Cortex of kidney (tissue), 1 donor: ENCODE measurements around the gene OR4K1.
"Not testable (repeated sequence)": the region's sequence is repeated elsewhere in the genome, so short reads cannot be mapped to it uniquely, and the experiment has no call there.

Experiments used
- DNase-seq: peaks from one replicate; lab custom pipeline; 2025; lab: John Stamatoyannopoulos, UW

OR4K1 gene, protein sequence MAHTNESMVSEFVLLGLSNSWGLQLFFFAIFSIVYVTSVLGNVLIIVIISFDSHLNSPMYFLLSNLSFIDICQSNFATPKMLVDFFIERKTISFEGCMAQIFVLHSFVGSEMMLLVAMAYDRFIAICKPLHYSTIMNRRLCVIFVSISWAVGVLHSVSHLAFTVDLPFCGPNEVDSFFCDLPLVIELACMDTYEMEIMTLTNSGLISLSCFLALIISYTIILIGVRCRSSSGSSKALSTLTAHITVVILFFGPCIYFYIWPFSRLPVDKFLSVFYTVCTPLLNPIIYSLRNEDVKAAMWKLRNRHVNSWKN

DNA sequence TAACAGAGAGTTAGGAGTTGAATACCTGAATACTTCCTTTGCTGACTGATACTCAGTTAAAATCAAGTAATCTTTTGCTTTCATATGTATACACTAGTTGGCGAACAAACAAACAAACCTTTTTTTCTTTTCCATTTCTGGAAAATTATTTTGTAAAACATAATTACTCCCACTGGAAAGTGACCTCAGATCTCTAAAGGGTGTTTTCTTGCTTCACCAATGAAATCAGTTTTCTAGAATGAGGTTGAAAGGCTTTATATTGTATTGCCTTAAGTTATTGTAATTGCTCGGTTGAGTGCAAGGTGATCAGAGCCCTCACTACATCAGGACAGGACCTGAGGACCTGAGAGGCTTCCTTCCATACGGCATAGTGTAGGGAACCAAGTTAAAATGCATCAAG lies at the start of gene OR4K1:
TSS of gene OR4K1 (plus strand) at position 301 of the 400 bp plus-strand sequence. CDS start 4,750 bp downstream, outside the sequence.
- DNase-seq: no peak

DNA sequence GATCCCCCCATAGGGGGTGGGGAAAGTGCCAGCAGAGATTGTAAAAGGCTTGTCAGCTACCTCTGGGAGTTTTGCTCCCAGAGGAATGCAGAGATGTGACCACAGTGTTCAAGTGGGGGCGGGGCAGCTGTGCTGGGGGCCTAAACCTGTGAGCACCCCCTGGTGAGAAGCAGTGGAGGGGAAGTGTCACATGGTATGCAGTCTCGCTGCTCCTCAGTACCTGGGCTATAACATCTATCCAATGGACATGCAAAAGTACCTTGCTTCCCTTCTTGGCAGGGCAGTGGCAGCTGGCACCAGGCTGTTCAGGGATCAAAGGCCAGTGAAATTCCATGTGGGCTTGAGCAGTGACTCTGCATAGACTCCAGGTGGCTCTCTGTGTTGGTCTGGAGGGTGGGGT lies 35.4 kb upstream of the OR4K1 start:
- no peak for DNase-seq

DNA sequence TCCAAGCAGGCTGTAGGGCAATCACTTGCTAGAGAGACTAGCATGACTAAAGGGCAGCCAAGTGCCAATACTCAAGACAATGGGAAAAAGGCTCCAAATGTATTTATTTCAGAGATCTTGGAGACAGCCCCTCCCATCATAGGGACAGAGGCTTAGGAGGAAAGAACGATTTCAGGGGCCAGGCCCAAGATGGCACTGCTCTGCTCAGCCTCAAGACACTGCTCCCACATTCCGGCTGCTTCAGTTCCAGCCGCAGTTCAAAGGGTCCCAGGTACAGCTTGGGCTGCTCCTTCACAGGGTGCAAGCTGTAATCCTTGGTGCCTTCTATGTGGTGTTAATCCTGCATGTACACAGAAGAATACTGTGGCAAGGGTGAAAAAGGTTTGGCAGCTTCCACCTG lies 29.7 kb upstream of the OR4K1 start:
- DNase-seq: no peak

DNA sequence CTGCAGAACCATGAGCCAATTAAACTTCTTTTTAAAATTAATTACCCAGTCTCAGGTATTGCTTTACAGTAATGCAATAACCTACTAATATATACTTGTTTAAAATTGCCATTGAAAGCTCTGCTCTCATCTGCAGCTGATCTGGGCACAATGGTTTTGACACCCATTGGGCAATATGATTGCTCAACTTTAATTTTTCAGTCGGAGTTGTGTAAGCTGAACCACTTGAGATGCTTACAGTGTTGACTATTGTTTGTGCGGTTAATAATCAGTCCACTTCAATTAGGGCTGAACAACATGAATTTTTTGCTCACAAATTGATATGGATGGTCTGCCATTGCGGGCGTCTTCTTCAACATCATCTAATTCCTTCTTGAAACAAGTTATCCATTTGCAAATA lies 28.3 kb upstream of the OR4K1 start:
- no peak for DNase-seq

DNA sequence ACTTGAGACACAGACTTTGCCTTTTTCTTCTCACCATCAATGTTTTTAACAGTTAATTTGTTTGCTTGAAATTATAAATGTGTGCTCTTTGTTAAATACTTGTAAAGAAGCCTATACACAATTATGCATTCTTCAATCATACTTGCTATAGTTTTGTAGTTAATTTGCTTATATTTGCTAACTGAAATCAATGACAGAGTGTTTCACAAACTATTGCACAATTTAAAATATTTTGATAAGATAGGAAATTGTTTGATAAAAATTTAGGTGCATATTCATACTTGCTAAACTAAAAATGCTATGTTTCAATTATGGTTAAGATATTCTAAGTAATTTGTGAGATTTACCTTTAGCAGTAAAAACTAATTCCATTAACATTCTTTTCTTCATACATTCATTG lies 24.1 kb upstream of the OR4K1 start:
- no peak for DNase-seq

DNA sequence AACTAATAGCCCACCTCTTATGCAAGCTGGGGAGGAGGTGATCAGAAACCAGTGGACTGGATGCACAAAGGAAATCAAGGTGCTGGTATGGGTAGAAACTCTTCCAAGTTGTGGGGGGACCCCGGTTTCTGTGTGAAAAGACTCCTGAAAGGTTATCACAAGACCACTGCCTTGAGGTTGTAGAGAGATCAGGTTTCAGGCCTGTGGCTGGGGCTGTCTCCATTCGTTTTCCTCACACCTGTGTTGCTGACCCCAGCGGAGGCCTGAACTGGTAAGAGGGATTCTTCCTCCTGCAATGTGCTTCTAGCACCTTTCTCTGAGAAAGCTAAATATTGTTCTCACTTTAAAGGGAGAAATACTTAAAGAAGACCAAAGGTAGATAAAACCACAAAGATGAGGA lies 19.6 kb upstream of the OR4K1 start:
- no peak for DNase-seq

DNA sequence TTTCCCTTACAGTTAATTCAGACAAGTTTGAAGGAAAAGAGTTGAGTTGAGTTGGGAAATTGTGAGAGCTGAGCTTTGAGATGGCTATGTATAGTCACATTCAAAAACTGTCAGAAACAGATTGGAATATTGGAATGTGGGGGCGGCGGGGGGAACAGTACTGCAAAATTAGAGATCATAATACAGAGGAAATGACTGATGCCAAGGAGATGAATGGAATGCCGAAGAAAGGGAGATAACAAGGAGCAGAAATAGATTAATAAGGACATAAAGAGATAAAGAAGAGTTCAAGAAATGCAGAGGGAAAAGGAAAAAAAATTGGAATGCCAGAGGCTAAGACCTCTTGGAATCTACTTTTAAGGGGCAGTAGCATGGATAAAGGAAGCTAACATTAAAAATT lies 13.5 kb upstream of the OR4K1 start:
- DNase-seq: no peak

DNA sequence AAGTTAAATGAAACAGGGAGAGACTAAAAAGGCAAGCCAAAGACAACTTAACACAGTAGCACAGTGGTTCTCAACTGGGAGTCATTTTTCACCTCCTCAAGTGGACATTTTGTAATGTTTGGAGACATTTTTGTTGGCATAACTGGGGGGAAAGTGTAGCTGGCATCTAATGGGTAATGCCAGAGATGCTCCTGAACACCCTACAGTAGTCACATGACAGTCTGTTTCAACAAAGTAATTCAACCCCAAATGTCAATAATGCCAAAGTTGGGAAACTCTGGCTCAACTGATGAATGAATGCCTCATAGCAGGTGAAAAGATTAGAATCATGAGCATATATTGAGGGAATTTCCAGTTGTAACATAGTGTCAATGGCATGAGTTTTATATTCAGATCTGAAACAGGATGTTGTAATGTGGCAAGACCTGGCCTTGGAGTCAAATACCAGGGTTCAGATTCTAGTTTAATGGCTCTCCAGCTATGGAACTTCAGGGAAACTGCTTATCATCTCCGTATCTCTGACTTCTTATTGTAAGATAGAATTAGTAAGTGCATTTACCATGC lies 12.7 kb upstream of the OR4K1 start:
- DNase-seq: no peak

DNA sequence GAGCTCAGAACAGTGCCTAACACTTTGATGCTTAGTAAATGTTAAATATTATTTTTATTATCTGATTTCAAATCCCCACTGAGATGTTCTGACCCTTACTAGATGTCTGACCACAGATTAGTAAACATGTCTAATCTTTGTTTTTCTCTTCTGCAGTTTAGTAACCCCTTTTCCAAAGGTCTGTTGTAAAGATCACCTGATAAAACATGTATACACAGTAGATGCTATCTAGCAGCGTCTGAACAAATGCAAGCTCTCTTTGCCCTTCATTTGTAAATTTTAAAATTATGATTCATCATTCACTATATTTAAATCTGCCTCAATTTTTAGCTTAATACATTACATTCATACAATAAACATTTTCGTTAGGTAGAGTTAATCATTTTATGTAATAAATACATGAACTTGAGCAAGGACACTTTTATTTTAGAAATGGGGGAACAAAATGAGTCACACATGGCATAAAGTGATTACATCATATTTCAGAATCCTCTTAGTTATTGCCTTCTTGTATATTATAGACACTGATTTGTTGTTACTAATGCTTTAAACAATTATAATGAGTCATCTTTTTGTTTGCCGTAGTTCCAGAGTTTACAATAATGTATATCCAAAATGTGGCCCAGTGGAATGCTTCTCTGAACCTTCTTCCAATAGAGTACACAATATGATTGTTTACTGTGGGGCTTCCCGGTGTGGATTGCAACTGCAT lies 12.0 kb upstream of the OR4K1 start:
- no peak for DNase-seq

DNA sequence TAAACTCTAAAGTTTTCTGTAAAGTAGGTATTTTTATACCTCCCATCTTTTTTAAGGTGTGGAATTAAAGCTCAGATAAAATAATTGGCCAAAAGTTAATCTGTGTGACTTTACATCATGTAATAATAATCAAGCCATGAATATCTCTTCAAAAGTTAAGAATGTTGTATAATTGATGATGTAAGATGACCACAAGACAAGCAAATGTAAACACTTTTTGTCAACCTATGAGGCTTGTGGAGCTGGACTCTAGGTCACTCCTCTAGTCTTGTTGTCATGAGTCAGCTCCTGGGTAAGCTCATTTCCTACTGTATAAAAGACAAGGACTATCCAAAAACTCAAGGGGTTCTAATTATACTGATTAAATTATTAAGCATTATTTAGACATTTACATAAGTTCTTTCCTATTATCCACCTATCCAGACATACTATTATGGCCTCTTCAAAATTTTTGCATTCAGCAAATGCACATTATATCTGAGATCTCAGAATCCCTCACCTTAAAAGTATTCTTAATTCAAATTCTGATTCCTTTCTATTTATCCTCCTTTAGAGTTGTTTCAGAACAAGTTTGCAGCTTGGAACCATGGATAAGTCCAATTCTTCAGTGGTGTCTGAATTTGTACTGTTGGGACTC lies 10.6 kb upstream of the OR4K1 start, which contains the start of gene OR4K5:
TSS of gene OR4K5 (plus strand) at position 587 of the 637 bp plus-strand sequence. CDS start at position 587, 0 bp downstream.
- no peak for DNase-seq

DNA sequence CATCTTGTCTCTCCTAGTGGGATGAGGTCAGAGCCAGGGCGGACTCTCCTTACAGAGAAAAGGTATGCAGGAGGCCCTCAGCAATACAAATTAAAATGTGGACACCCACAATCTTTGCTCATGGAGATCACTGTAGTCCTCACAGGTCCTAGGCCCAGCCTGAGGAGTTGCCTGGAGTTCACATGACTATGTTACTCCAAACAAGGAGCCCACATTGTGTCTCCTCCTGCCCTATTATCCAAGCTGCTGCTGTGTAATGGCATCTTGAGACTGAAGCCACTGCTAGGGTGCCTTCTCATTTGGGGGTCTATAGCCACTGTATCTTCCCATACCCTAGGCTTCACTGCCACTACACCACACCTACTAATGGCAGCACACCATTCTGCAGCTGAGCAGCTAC lies 11.0 kb downstream of the OR4K1 start:
- DNase-seq: no peak

DNA sequence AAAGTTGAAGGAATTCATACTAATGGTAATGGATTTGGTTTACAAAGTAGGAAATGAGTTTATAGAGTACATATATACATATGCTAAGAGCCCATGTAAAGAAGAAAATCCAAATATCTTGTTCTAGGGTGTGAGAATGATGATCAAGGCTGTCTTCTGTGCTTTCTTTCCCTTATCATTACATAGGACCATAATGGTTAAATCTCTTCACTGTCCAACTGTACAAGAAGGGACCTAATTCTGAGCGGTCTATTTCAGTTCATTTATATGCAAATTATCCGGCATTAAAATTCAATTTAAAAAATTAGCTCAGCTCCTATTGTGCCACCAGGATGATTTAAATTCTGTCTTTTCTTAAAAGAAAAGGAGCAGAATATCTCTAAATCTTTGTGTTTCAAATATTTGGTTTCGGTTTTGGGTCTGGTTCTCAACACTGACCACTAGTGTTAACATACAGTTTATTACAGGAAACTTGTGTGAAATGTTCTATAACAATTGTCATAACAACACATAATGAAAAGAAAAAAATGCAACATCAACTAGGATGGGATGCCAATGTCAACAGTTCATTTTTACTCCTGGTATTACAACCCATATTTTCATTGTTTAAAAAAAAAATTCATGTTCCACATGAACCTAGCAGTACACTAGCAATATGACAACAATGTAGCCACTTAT lies 16.8 kb downstream of the OR4K1 start:
- DNase-seq: no peak

DNA sequence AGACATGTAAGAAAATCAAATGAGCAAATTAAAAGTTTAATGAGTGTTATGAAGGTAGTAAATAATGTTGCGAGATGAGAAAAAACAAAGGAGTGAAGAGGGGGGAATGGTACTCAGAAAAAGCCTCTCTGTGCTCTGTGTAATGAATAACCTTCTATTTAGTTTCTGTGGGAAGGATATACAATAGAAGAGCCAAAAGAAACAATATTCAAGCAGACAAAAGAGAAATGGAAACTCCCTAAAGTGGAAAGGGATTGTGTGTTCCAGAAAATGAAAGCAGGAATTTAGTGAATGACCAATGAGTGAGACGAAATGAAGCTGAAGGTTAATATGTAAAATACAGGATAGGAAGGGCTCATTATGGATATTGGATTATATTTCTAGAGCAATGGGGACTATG lies 18.5 kb downstream of the OR4K1 start:
- DNase-seq: no peak

DNA sequence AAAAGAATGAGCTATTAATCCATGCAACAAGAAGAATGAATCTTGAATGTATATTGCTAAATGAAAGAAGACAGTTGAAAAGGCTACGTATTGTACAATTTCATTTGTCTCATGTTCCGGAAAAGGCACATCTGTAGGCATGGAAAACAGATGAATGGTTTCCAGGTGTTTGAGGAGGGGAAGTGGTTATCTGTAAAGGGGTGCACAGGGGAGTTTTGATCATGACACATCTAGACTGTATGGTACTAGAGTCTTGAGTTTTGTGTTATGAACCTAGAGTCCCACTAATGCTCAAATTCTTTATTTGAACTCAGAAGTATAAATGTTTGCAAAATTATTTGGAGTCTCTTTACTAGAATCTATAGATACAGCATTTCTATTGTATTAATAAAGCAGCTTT lies 39.0 kb downstream of the OR4K1 start:
- not testable (repeated sequence) for DNase-seq

DNA sequence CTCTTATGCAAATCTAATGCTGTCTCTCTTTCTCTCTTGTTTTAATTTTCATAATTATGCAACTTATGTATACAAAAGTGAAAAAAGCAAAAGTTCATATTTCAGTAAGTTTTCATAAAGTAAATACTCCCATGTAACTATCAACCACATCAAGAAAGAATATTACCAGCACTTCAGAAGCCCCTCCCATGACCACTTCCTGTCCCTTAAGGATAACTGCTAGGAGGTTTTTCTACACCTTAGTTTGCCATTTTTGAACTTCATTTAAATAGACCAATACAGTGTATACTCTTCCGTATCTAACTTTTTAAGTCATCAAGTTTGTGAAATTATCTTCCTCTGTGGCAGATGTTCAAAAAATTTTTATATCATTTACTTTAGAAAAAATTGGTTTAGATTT lies 44.1 kb downstream of the OR4K1 start:
- no peak for DNase-seq

DNA sequence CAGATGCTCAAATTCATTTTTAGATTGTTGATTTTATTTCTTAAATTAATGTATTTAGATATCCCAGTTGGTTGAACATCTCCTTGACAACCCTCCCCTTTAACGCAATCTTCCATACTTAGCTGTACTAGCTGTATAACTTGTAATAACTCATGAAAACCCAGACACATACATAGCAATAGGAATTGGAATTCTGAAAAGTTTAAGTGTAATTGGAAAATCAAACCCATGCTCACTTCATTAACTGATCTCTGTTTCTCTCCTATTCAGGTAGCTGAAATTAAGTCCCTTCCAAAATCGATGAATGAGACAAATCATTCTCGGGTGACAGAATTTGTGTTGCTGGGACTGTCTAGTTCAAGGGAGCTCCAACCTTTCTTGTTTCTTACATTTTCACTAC lies 44.6 kb downstream of the OR4K1 start, which contains the start of gene OR4K15:
TSS of gene OR4K15 (plus strand) at position 301 of the 400 bp plus-strand sequence. CDS start at position 301, 0 bp downstream.
- no peak for DNase-seq
